Activated CD4-positive, alpha-beta T cell treated with anti-CD3 and anti-CD28 coated beads for 24 hours (primary cell): ENCODE measurements around the gene C14orf180.
"Not testable (repeated sequence)": the region's sequence is repeated elsewhere in the genome, so short reads cannot be mapped to it uniquely, and the experiment has no call there.

Source experiments
- DNase-seq, 2 donors: peaks; one replicate each; pipeline ENCODE4 v3.0.0-alpha.2; 2020; ENCODE audit warnings: low read depth in 2 of 2

C14orf180 gene

GRCh38 chr14:104611881-104612280 lies 32.3 kb downstream of the C14orf180 start:
- no peak for DNase-seq

GRCh38 chr14:104614126-104614812 lies 34.7 kb downstream of the C14orf180 start:
- no peak for DNase-seq

GRCh38 chr14:104624939-104625338 lies 45.4 kb downstream of the C14orf180 start:
- DNase-seq = no peak

- no peak for DNase-seq
These were observed 53.2 kb downstream of the C14orf180 start for GRCh38 chr14:104632781-104633180.

GRCh38 chr14:104633276-104634137 lies 53.9 kb downstream of the C14orf180 start:
- DNase-seq = no peak

- DNase-seq = no peak
These were observed 54.7 kb downstream of the C14orf180 start for GRCh38 chr14:104634138-104634760.

- DNase-seq = no peak
These were observed 55.5 kb downstream of the C14orf180 start for GRCh38 chr14:104634886-104635570.

GRCh38 chr14:104635717-104636116 lies 56.2 kb downstream of the C14orf180 start:
- DNase-seq = no peak

GRCh38 chr14:104636131-104636530 lies 56.6 kb downstream of the C14orf180 start:
- no peak for DNase-seq

GRCh38 chr14:104636846-104637545 lies 57.4 kb downstream of the C14orf180 start:
- DNase-seq = not testable (repeated sequence)

GRCh38 chr14:104637546-104638003 lies 58.0 kb downstream of the C14orf180 start:
- no peak for DNase-seq

GRCh38 chr14:104638190-104638589 lies 58.6 kb downstream of the C14orf180 start:
- DNase-seq = no peak

- DNase-seq = no peak
These were observed 59.4 kb downstream of the C14orf180 start for GRCh38 chr14:104638927-104639450.

GRCh38 chr14:104639471-104639870 lies 59.9 kb downstream of the C14orf180 start:
- DNase-seq = no peak
